Cardiac fibroblast (primary cell): ENCODE results near the gene SENP1.

Source experiments
- DNase-seq, 2 donors: peaks; one replicate each; pipeline versions ENCODE4 v3.0.0 to v3.0.0-alpha.2; 2010; ENCODE audit warnings: low read depth in 2 of 2
- H3K4me3 ChIP-seq, 2 donors: replicated peaks in 1 of 2; 1 replicate in 1 of 2; 2 replicates in 1 of 2; pipeline ENCODE4 v1.5.1; 2011; ENCODE audit warnings: low read depth in 2 of 2, low read length in 2 of 2, mild to moderate bottlenecking in 2 of 2, moderate library complexity in 1 of 2
- CTCF ChIP-seq: IDR thresholded peaks from one replicate; pipeline ENCODE4 v1.5.1; 2011; ENCODE audit warnings: low read depth, mild to moderate bottlenecking, low read length, inconsistent platforms

Gene SENP1

GRCh38 chr12:48004053-48004941, 101.6 kb downstream of the SENP1 start, which contains the start of gene COL2A1:
TSS of gene COL2A1 (minus strand) at chr12:48004476. CDS start at chr12:48004321, 155 bp downstream.
- DNase-seq, result peak in 1 of 2 donors; percentile 19
- TF ChIP-seq CTCF, result no peak
- H3K4me3 ChIP-seq, result no peak within 1 kb of the TSS

DNA sequence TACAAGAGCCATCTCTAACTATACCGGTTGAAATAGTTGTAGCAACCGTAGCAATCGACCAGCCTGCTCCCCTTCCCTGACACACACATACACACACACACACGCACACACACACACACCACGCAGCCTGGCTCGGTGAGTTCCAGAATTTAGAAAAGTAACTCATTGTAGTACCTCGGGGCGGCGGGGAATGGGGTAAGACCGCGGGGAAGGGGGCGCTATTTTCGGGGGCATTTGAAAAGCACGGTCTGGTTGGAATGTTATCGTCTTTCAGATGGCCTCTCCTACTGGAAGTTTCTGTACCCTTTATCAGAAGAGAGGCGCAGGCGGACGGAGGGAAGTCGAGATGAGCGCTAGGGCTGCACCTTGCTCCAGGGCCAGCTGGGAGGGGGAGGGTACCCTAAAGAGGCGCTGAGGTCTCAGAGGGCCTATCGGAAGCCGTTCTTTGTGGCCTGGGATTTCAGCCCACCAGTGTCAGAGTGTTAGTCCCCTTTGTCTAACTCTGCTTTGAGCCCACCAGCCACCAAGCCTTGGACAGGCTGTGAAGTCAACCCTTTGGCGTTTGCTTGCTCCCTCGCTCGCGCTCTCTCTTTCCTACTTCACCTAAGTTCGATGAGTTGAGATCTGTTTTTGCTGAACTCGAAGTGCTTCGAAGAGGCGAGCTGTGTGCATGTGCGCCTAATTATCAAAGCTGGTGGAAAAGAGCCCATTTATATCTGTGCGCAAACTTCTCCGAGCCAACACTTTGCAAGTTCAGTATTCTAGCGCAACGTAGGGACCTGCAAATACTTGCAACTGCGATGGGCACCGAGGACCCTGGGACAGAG, 102.4 kb downstream of the SENP1 start:
- no peak for TF ChIP-seq CTCF
- H3K4me3 ChIP-seq, result no peak overlapping the region
- peak in 1 of 2 donors; percentile 23 for DNase-seq

DNA sequence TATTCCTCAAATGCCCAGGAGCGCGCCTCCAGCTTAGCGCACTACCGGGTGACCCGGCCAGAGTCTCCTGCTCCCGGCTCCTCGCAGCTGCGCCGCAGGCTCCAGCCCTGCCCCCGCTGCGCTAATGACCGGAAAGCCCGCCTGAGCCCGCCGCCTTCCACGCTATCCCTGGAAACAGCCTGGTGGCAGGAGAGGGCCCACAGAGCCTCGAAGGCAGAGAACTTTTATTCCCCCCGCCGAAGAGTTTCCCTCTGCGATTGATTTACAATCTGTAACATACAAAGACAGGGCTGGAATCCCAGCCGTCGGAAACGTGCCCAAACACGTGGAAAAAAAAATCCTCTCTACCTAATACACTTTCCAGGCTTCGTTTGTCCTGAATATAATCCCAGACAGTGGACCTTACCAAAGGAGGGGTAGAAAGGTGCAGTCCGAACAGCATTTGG, 103.1 kb downstream of the SENP1 start:
- TF ChIP-seq CTCF, result no peak
- DNase-seq, result peak; percentile 31 to 38
- H3K4me3 ChIP-seq, result no peak overlapping the region

DNA sequence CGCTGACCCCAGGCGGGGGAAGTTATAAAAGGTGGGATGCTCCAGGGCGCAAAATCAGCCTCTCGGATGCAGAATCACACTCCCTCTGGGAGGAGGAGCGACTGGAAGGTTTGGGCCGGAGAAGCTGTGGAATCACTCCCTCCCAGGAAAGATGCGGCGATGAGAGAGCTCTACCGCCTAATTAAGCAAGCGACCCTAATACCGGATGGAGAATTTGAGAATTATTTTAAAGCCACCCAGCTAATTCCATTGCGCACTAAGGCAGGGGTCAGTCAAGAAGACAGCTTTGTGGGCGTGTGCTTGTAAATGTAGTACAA, 103.5 kb downstream of the SENP1 start:
- TF ChIP-seq CTCF, result no peak
- H3K4me3 ChIP-seq, result peak overlapping the region; percentile 51 to 68
- DNase-seq, result no peak

DNA sequence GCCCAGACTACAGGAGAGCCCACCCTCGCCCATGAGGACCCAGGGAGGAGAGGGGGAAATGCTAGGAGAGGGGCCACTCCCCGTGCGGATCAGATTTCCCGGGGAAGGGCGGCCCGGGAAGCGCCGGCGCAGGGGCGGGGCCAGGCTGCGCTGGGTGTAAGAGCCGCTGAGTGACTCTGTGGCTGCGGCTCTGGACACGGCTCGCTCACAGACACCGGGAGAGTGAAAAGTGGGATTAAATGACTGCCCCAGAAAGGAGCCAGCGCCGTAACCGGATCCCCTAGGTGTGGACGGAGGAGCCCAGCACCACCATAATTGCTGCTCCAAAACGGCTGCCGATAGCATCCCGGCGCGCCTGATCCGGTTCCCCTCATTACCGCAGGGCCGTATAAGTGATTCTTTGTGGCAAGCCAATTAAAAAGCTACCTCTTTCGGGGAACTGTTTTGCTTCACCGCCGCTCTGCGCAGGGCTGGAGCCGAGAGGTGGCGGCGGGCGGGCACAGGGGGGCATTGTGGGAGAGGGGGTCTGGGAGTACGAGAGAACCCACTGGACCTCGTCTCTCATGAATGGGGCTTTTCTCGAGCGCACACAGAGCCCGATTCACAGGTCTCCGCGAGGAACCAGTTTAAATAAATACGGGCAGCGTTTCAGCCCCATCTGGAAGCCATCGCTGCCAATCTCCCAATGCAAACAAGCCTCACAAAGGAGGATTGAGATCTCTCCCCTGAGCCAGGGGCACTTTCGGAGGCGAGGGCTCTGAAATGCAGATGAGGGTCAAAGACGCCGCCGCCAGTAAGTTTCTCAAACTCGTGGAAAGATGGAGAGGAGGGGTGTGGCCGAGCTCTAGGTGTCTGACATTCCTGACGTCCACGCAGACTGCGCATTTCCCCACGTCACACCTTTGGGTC, 104.1 kb downstream of the SENP1 start:
- H3K4me3 ChIP-seq, result peak overlapping the region; percentile 51 to 68
- peak; percentile 25 to 45 for DNase-seq
- no peak for TF ChIP-seq CTCF

DNA sequence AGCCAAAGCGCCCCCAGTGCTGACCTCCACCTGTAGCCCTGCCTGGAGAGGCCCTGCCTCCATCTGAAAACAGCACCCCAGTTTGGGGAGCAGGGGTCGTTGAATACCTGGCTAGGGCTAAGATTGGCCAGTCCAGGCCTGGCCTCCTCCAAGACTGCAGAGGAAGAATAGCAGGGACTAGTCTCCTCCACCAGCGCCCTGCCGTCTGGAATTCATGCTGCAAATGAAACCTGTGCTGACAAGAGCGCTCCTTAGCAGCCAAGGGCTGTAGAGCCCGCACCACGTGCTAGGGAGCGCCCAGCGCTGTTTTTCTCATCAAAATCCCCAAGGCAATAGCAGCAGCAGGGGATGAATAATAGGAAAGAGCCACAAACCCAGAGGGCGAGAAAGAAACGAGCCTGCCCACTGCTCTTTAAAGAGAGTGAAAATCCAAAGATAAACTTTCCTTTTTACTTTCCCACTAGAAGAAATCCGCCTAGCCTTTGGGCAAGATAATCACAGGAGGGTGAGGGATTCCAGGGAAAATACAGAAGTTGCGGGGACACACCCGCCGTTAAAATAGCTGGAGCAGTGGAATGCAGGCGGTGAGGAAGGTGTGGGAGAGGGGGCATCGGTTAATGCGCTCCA, 104.9 kb downstream of the SENP1 start:
- TF ChIP-seq CTCF, result no peak
- peak overlapping the region; percentile 51 to 68 for H3K4me3 ChIP-seq
- DNase-seq, result peak; percentile 62 to 84
